Activated CD4-positive, alpha-beta T cell treated with anti-CD3 and anti-CD28 coated beads, Interleukin-2, amount 10 ng/mL, durations not matched to agents 24 days and 14 days (primary cell): Measurements from ENCODE around the gene CACNA1D. TPM values are rescaled to one million over a fixed set of nuclear protein-coding genes. Genes with fewer than 3 reads are reported as not detected.

Source experiments
- DNase-seq: peaks from one replicate; pipeline ENCODE4 v3.0.0; 2022
- H3K27ac Mint-ChIP-seq: one replicate; pipeline ENCODE4 v1.8.0; 2022; ENCODE audit warnings: mild to moderate bottlenecking, mixed read lengths
- H3K27me3 Mint-ChIP-seq: one replicate; pipeline ENCODE4 v1.8.0; 2022; ENCODE audit warnings: mixed read lengths
- H3K36me3 Mint-ChIP-seq: one replicate; pipeline ENCODE4 v1.8.0; 2022; ENCODE audit warnings: low read depth, mild to moderate bottlenecking, mixed read lengths
- H3K4me1 Mint-ChIP-seq: one replicate; pipeline ENCODE4 v1.8.0; 2021; ENCODE audit warnings: mixed read lengths
- H3K4me3 Mint-ChIP-seq: one replicate; pipeline ENCODE4 v1.8.0; 2022; ENCODE audit warnings: mild to moderate bottlenecking, moderate library complexity, mixed read lengths
- H3K9me3 Mint-ChIP-seq: one replicate; pipeline ENCODE4 v1.8.0; 2021; ENCODE audit warnings: mixed read lengths
- intact Hi-C: fragments of 100-400 bp; cut with micrococcal nuclease; formaldehyde crosslinking; loops from one replicate; pipeline ENCODE4 v1.15.1; 2023
- total RNA-seq: library from RNA; stranded (reverse); gene quantifications from 2 replicates; pipeline ENCODE4 v1.2.3, GENCODE V29; 2022

Gene CACNA1D
- total RNA-seq, 1 donor from 2014 or later = 0.77 TPM

- Mint-ChIP-seq H3K27ac (no peak overlapping the region), H3K27me3 (peaks cover 7% of the 10 kb centered on the region), H3K4me3 (no peak overlapping the region), H3K9me3 (no peaks in the 10 kb centered on the region), H3K36me3 (no peaks in the 10 kb centered on the region), H3K4me1 (no peaks in the 10 kb centered on the region)
- DNase-seq = no peak
- intact Hi-C loops = no loop called here
Measured at GRCh38 chr3:53836084-53836872, 341.9 kb downstream of the CACNA1D start.

- intact Hi-C loops = no loop called here
- H3K4me3 Mint-ChIP-seq = no peak overlapping the region
- H3K27me3 Mint-ChIP-seq = peaks cover 10% of the 10 kb centered on the region
- H3K9me3 Mint-ChIP-seq = no peaks in the 10 kb centered on the region
- no peaks in the 10 kb centered on the region for H3K4me1 Mint-ChIP-seq
- DNase-seq = no peak
- H3K27ac Mint-ChIP-seq = no peak overlapping the region
- H3K36me3 Mint-ChIP-seq = no peaks in the 10 kb centered on the region
Measured at GRCh38 chr3:53837331-53837730, 342.9 kb downstream of the CACNA1D start.

DNA sequence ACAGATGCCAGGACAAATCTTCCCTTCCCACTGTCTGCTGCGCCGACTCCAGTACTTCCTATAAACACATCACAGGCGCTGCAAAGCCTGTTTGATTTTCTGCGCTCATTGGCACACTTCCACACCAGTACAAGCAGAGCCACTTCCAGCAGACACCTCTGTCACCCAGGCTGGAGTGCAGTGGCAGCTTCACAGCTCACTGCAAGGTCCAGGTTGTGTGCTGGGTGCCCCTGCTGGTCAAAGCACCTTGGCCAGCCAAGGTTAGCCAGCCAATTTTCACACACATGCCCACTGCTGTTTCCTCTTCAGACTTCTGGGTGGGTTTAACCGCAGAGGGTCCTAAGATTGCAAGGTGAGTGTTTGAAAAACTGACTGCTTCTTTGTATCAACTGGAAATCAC lies 346.9 kb downstream of the CACNA1D start:
- Mint-ChIP-seq H3K4me3 (no peak overlapping the region), H3K27me3 (peaks cover 38% of the 10 kb centered on the region), H3K9me3 (no peaks in the 10 kb centered on the region), H3K36me3 (no peaks in the 10 kb centered on the region), H3K27ac (no peak overlapping the region), H3K4me1 (peaks cover 2% of the 10 kb centered on the region)
- intact Hi-C loops = no loop called here
- no peak for DNase-seq

DNA sequence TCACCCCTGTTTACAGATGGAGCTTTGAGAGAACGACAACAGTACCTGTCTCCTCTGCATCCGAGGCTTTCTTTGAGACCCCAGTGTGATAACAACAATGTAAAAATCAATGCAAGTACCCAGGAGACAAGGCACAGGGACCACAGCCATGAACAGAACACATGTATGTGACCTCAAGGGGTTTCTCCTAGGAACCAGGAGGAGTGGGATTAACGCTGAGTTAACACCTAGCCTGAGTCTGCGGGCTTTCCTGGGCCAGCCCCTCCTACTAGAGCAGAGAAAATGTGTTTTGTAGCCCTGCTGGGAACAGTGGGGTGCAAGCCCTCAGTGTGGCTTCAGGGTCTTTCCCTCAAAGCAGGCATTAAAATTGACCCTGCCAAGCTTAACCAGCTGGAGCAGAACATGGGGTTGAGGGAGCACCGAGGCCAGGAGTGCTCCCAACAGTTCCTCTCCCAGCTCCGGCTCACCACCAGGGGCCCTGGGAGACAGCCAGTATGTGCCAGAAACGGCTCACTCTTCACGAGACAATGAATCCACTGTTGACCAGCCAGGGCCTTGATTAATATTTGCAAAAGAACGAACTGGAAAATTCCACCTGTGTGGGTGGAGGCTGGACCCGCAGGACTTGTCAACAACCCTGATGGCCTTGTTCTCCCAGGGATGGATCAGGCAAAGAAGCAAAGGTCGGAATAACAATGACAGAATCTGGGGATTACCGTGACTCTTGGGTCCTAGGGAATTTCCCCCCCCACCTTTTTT lies 348.2 kb downstream of the CACNA1D start:
- Mint-ChIP-seq H3K4me3 (no peak overlapping the region), H3K4me1 (peaks cover 4% of the 10 kb centered on the region), H3K27me3 (peaks cover 50% of the 10 kb centered on the region), H3K27ac (no peak overlapping the region), H3K9me3 (no peaks in the 10 kb centered on the region), H3K36me3 (no peaks in the 10 kb centered on the region)
- intact Hi-C loops = no loop called here
- no peak for DNase-seq

GRCh38 chr3:53843195-53844177 lies 349.1 kb downstream of the CACNA1D start:
- DNase-seq = no peak
- H3K4me1 Mint-ChIP-seq = peaks cover 4% of the 10 kb centered on the region
- no peak overlapping the region for H3K27ac Mint-ChIP-seq

DNA sequence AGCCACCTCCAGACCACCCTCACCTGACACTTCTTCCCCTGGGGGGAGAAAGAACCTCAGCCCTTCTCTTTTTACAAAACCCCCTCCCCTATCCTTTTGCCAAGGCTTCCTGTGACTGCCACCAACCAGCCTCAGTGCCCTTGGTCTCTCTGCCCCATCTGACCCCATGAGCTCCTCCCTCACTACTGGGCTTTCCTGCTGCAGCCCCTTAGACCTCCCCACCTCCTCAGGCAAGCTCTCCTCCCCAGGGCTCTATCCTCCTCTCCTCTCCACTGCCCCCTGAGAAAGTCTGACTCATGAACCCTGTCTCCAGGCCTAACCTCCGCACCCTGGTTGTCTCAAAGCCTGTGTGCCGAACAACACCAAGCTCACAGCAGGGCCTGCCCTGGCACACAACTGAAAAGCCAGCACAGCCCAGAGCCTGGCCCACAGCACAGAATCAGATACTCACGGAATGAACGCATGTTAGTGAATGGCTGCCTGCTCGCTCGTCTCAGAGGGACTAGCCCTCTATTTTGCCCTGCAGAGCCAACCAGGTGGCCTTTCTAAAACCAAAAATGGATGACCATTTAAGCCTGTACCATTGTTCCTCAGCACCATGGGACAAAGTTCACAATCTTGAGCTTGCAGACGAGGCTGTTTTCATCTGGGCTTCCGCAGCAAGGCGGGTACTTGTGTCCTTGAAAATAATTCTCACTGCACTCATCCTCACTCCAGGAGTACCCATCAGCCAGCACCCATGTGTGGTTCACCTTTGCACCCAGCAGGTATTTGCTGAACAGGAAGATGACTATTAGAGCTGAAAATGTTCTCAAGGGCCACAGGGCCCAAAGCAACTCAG lies 350.1 kb downstream of the CACNA1D start:
- no peak overlapping the region for H3K27ac Mint-ChIP-seq
- peaks cover 64% of the 10 kb centered on the region for H3K27me3 Mint-ChIP-seq
- no peaks in the 10 kb centered on the region for H3K36me3 Mint-ChIP-seq
- peak overlapping the region; percentile 26 for H3K4me3 Mint-ChIP-seq
- peaks cover 4% of the 10 kb centered on the region for H3K4me1 Mint-ChIP-seq
- intact Hi-C loops = no loop called here
- DNase-seq = no peak
- no peaks in the 10 kb centered on the region for H3K9me3 Mint-ChIP-seq

More at GRCh38 chr3:53843195-53844177, 349.1 kb downstream of the CACNA1D start:
- peaks cover 58% of the 10 kb centered on the region for H3K27me3 Mint-ChIP-seq
- no peaks in the 10 kb centered on the region for H3K36me3 Mint-ChIP-seq
- intact Hi-C loops = no loop called here
- H3K4me3 Mint-ChIP-seq = no peak overlapping the region
- H3K9me3 Mint-ChIP-seq = no peaks in the 10 kb centered on the region

GRCh38 chr3:53845103-53845880 lies 350.9 kb downstream of the CACNA1D start:
- H3K36me3 Mint-ChIP-seq = no peaks in the 10 kb centered on the region
- H3K27me3 Mint-ChIP-seq = peaks cover 63% of the 10 kb centered on the region
- H3K4me3 Mint-ChIP-seq = peak overlapping the region; percentile 67
- no peak overlapping the region for H3K27ac Mint-ChIP-seq
- peaks cover 4% of the 10 kb centered on the region for H3K4me1 Mint-ChIP-seq
- intact Hi-C loops = no loop called here
- peak; percentile 63 for DNase-seq
- H3K9me3 Mint-ChIP-seq = no peaks in the 10 kb centered on the region

DNA sequence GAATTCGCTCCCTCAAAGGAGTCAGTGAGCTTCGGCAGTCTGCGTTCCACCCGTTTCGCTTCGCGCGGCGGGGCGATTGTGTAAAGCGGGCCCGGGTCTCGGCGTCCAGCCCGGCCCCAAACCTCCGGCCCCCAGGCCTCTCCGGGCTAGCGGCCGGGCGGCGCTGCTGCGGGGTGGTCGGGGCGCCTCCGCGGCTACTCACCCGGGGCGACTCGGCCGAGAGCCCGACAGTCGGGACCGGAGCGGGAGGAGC lies 351.4 kb downstream of the CACNA1D start:
- no peak for DNase-seq
- no peaks in the 10 kb centered on the region for H3K36me3 Mint-ChIP-seq
- peak overlapping the region; percentile 67 for H3K4me3 Mint-ChIP-seq
- H3K4me1 Mint-ChIP-seq = peaks cover 4% of the 10 kb centered on the region
- H3K27me3 Mint-ChIP-seq = peaks cover 63% of the 10 kb centered on the region
- no peak overlapping the region for H3K27ac Mint-ChIP-seq
- no peaks in the 10 kb centered on the region for H3K9me3 Mint-ChIP-seq
- intact Hi-C loops = no loop called here

- H3K4me1 Mint-ChIP-seq = peaks cover 4% of the 10 kb centered on the region
- H3K27me3 Mint-ChIP-seq = peaks cover 64% of the 10 kb centered on the region
- peak; percentile 74 for DNase-seq
- H3K4me3 Mint-ChIP-seq = peak within 1 kb of the TSS; percentile 70
- no peak within 1 kb of the TSS for H3K27ac Mint-ChIP-seq
- H3K36me3 Mint-ChIP-seq = no peaks in the 10 kb centered on the region
- intact Hi-C loops = no loop called here
- no peaks in the 10 kb centered on the region for H3K9me3 Mint-ChIP-seq
Measured at GRCh38 chr3:53846134-53846850, 351.9 kb downstream of the CACNA1D start, which contains the start of the genes CHDH and IL17RB. Gene CHDH, minus strand, starts transcription at chr3:53846419. Its CDS starts 22,411 bp downstream, at chr3:53824008. Gene IL17RB, plus strand, starts transcription at chr3:53846568. Its CDS starts 21 bp downstream, at chr3:53846589.

GRCh38 chr3:53846851-53847155 lies 352.4 kb downstream of the CACNA1D start:
- Mint-ChIP-seq H3K27ac (no peak overlapping the region), H3K27me3 (peaks cover 65% of the 10 kb centered on the region), H3K9me3 (no peaks in the 10 kb centered on the region), H3K36me3 (no peaks in the 10 kb centered on the region), H3K4me3 (peak overlapping the region; percentile 70), H3K4me1 (peaks cover 4% of the 10 kb centered on the region)
- intact Hi-C loops = no loop called here
- no peak for DNase-seq

DNA sequence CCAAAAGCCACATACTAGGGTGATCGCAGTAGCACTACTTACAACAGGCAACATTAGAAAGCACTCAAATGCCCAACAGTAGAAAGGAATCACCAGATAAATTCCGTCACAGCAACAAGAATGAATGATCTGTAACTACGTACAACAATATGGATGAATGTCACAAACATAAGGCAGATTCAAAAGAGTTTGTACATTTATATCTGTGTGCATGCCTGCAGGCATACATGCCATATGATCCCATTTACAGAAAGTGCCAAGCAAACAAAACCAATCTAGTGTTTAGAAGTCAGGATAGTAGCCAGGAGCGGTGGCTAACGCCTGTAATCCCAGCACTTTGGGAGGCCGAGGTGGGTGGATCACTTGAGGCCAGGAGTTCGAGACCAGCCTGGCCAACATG lies 355.5 kb downstream of the CACNA1D start:
- DNase-seq = no peak
- Mint-ChIP-seq H3K9me3 (no peaks in the 10 kb centered on the region), H3K36me3 (no peaks in the 10 kb centered on the region), H3K4me1 (peaks cover 4% of the 10 kb centered on the region), H3K27me3 (peaks cover 43% of the 10 kb centered on the region), H3K4me3 (no peak overlapping the region), H3K27ac (no peak overlapping the region)
- intact Hi-C loops = no loop called here

DNA sequence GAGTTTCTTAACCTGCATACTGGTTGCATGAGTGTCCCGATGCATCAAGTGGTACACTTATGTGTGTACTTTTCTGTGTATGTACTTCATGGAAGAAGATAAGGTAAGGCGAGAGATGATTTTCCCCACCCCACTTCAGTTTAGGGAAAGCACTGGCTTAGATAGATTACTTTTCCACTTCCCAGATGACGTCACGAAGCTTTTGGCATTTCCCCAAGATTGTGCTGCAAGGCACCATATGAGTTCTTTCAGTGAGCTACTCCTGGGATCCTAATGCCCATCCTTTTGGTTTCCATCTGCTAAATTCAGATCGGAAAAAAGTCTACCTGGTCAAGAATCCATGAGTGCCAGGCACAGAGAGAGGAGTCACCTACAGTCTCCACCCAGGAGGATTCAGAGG lies 356.5 kb downstream of the CACNA1D start:
- intact Hi-C loops = no loop called here
- H3K9me3 Mint-ChIP-seq = no peaks in the 10 kb centered on the region
- DNase-seq = no peak

More for the DNA sequence above, 356.5 kb downstream of the CACNA1D start:
- Mint-ChIP-seq H3K36me3 (no peaks in the 10 kb centered on the region), H3K27ac (no peak overlapping the region), H3K27me3 (peaks cover 34% of the 10 kb centered on the region), H3K4me3 (no peak overlapping the region), H3K4me1 (peaks cover 2% of the 10 kb centered on the region)
